Measurements from ENCODE around the gene CTSC.

DNA sequence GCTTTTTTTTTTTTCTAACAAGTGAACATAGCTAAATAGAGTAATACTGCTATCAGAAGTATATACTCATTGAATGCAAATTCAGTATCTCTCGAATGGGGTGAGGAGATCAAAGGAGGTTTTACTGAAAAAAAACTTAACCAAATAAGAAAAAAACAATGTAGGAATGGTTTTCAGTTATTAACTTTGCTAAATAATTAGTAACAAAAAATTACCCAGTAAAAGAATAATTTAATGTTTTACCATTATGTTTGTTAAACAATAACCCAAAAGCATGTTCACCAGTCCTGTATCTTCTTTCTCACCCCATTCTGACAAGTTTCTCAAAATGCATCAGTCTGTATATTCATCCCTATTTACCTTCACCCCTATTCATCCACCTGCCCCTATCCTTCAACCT, 22.6 kb upstream of the CTSC start:
- TF ChIP-seq SIN3A (IDR thresholded peaks at IDR 0.05; ENCODE audit: borderline replicate concordance, insufficient read depth, low read depth, low read length) (no peak), CTCF (IDR thresholded peaks at IDR 0.05) (no peak)
